SK-N-SH treated with all-trans-retinoic acid at 6 μM for 48 hours (cell line): ENCODE results near the gene MAMDC4.

ENCODE experiments used
- ATAC-seq: fragments of 200-7000 bp; cut with Tn5 transposase; 3 replicates; pipeline ENCODE4 v1.9.1; 2020; ENCODE audit warnings: mild to moderate bottlenecking, moderate library complexity
- ARNTL ChIP-seq: fragments of 450-650 bp; formaldehyde crosslinking; IDR thresholded peaks from 2 replicates; pipeline ENCODE4 v1.5.0; 2020; ENCODE audit warnings: low read depth, mild to moderate bottlenecking, moderate library complexity, borderline replicate concordance
- BACH2 ChIP-seq: fragments of 250-450 bp; sonication (Bioruptor Pico); IDR thresholded peaks from 2 replicates; pipeline ENCODE4 v1.9.0; 2021; ENCODE audit warnings: mild to moderate bottlenecking, borderline replicate concordance
- CSDC2 ChIP-seq: fragments of 250-450 bp; sonication (Bioruptor Pico); IDR thresholded peaks from 2 replicates; pipeline ENCODE4 v1.5.0; 2020; ENCODE audit warnings: mild to moderate bottlenecking, moderate library complexity
- CSRNP3 ChIP-seq: fragments of 250-450 bp; sonication (Bioruptor Pico); IDR thresholded peaks from 2 replicates; pipeline ENCODE4 v1.5.1; 2021; ENCODE audit warnings: mild to moderate bottlenecking, moderate library complexity
- ESRRG ChIP-seq: fragments of 250-450 bp; sonication (Bioruptor Pico); IDR thresholded peaks from 2 replicates; pipeline ENCODE4 v1.6.1; 2021; ENCODE audit warnings: mild to moderate bottlenecking
- GLIS3 ChIP-seq: fragments of 250-450 bp; sonication (Bioruptor Pico); IDR thresholded peaks from 2 replicates; pipeline ENCODE4 v1.5.0; 2020; ENCODE audit warnings: mild to moderate bottlenecking, moderate library complexity
- ISL1 ChIP-seq: fragments of 250-450 bp; sonication (Bioruptor Pico); IDR thresholded peaks from 2 replicates; pipeline ENCODE4 v2.1.2; 2022; ENCODE audit warnings: mild to moderate bottlenecking, moderate library complexity
- OSR1 ChIP-seq: fragments of 250-450 bp; sonication (Bioruptor Pico); IDR thresholded peaks from 2 replicates; pipeline ENCODE4 v1.8.0; 2022; ENCODE audit warnings: moderate library complexity, mild to moderate bottlenecking, inconsistent platforms
- PATZ1 ChIP-seq: fragments of 250-450 bp; sonication (Bioruptor Pico); IDR thresholded peaks from 2 replicates; pipeline ENCODE4 v1.8.0; 2020; ENCODE audit warnings: mild to moderate bottlenecking, moderate library complexity, borderline replicate concordance
- POU6F1 ChIP-seq: fragments of 250-450 bp; sonication (Bioruptor Pico); IDR thresholded peaks from 2 replicates; pipeline ENCODE4 v1.8.0; 2021; ENCODE audit warnings: low read depth, mild to moderate bottlenecking, moderate library complexity, borderline replicate concordance
- RARB ChIP-seq: fragments of 250-450 bp; sonication (Bioruptor Pico); IDR thresholded peaks from 2 replicates; pipeline ENCODE4 v1.8.0; 2021; ENCODE audit warnings: mild to moderate bottlenecking, moderate library complexity
- SNAI2 ChIP-seq: fragments of 250-450 bp; sonication (Bioruptor Pico); IDR thresholded peaks from 2 replicates; pipeline ENCODE4 v1.5.0; 2020; ENCODE audit warnings: mild to moderate bottlenecking, moderate library complexity
- TCF4 ChIP-seq: fragments of 250-450 bp; sonication (Bioruptor Pico); IDR thresholded peaks from 2 replicates; pipeline ENCODE4 v1.8.0; 2021; ENCODE audit warnings: mild to moderate bottlenecking, moderate library complexity, borderline replicate concordance
- ZC3H10 ChIP-seq: fragments of 250-450 bp; sonication (Bioruptor Pico); IDR thresholded peaks from 2 replicates; pipeline ENCODE4 v1.5.1; 2021; ENCODE audit warnings: mild to moderate bottlenecking, moderate library complexity
- ZFP30 ChIP-seq: fragments of 450-650 bp; formaldehyde crosslinking; IDR thresholded peaks from 2 replicates; pipeline ENCODE4 v1.5.0; 2022; ENCODE audit warnings: mild to moderate bottlenecking, moderate library complexity
- ZNF565 ChIP-seq: fragments of 450-650 bp; formaldehyde crosslinking; conservative IDR thresholded peaks from 2 replicates; pipeline ENCODE4 v1.5.0; 2020; ENCODE audit warnings: low read depth, mild to moderate bottlenecking, moderate library complexity
- ZNF70 ChIP-seq: fragments of 450-650 bp; formaldehyde crosslinking; IDR thresholded peaks from 2 replicates; pipeline ENCODE4 v1.5.0; 2020; ENCODE audit warnings: mild to moderate bottlenecking, moderate library complexity
- ZNF8 ChIP-seq: fragments of 450-650 bp; formaldehyde crosslinking; IDR thresholded peaks from 2 replicates; pipeline ENCODE4 v1.5.0; 2020; ENCODE audit warnings: mild to moderate bottlenecking, moderate library complexity
- TF ChIP-seq, protein P1 (sequence below): fragments of 250-450 bp; sonication (Bioruptor Pico); IDR thresholded peaks from 2 replicates; pipeline ENCODE4 v1.5.1; 2020; ENCODE audit warnings: low read depth, mild to moderate bottlenecking, moderate library complexity
- TF ChIP-seq, protein P2 (sequence below): fragments of 250-450 bp; sonication (Bioruptor Pico); IDR thresholded peaks from 2 replicates; pipeline ENCODE4 v1.5.0; 2020; ENCODE audit warnings: mild to moderate bottlenecking, moderate library complexity

Gene MAMDC4

DNA sequence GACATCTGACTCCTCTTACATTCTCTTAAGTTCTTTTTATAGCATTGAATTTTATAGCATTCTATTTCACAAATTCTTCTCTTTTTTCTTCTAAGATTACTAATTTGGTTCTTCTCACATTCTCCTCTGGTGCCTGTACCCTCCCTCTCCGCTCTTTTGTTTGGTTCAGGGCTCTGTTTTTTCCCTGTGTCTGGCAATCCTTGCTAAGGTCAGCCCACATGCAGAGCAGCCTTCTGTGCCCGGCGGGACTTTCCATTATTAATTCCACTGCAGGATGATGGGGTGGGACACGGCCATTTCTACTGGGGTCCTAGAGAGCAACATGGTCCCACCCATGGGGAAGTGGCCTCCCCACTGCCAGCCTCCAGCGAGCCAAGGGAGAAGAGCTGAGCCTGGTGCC is 24.3 kb downstream of the MAMDC4 start (continued):
- TF ChIP-seq CSRNP3 (CRISPR knock-in tag) = no peak
- no peak for TF ChIP-seq TCF4 (CRISPR knock-in tag)
- no peak for TF ChIP-seq ZFP30 (CRISPR knock-in tag)
- no peak for TF ChIP-seq GLIS3 (CRISPR knock-in tag)
- TF ChIP-seq SNAI2 (CRISPR knock-in tag) = no peak

DNA sequence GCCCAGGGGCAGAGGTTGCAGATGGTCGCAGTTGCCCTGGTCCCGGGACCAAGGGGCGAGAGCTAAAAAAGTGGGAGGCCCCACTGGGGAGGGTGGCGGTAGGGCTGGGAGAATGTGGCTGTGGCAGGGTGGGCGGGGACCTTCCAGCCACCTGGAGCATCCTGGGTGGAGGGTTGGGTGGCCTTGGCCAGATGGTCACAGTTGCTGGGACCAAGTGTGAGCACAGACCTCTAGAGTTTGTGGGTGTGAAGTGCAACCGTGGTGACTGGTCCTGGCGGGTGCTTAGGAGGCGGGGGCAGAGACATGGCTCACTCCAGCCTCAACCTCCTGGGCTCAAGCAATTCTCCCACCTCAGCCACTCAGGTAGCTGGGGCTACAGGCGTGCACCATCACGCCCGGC is 28.5 kb downstream of the MAMDC4 start:
- TF ChIP-seq ZNF8 (CRISPR knock-in tag) (no peak), ISL1 (CRISPR knock-in tag) (no peak), SNAI2 (CRISPR knock-in tag) (no peak), POU6F1 (CRISPR knock-in tag) (no peak), CSDC2 (CRISPR knock-in tag) (no peak), RARB (no peak), PATZ1 (CRISPR knock-in tag) (no peak), ZC3H10 (CRISPR knock-in tag) (no peak), ZFP30 (CRISPR knock-in tag) (no peak)
- TF ChIP-seq, protein P1, sequence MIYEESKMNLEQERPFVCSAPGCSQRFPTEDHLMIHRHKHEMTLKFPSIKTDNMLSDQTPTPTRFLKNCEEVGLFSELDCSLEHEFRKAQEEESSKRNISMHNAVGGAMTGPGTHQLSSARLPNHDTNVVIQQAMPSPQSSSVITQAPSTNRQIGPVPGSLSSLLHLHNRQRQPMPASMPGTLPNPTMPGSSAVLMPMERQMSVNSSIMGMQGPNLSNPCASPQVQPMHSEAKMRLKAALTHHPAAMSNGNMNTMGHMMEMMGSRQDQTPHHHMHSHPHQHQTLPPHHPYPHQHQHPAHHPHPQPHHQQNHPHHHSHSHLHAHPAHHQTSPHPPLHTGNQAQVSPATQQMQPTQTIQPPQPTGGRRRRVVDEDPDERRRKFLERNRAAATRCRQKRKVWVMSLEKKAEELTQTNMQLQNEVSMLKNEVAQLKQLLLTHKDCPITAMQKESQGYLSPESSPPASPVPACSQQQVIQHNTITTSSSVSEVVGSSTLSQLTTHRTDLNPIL (CRISPR knock-in tag) = no peak
- no peak for ATAC-seq

DNA sequence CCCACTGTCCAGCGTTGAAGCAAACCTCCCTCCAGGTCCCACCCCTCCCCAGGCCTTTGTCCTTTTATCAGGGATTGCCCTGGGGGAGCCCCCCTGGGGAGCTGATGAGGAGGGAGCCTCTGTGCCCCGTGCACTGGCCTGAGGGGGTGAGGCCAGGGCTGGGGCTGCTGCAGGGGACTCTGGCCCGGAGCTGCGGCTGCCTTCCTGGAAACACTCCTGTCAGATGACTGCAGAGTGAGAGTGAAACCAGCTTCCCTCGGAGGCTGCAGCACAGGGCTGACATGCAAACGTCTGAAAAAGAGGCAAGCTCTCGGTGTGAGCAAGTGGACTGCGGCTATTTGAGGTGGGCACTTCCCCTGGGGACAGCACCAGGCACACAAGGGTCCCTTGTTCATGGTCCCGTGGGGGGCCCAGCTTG is 29.6 kb downstream of the MAMDC4 start:
- no peak for TF ChIP-seq ZNF70
- no peak for TF ChIP-seq ZFP30 (CRISPR knock-in tag)
- TF ChIP-seq, protein P2, sequence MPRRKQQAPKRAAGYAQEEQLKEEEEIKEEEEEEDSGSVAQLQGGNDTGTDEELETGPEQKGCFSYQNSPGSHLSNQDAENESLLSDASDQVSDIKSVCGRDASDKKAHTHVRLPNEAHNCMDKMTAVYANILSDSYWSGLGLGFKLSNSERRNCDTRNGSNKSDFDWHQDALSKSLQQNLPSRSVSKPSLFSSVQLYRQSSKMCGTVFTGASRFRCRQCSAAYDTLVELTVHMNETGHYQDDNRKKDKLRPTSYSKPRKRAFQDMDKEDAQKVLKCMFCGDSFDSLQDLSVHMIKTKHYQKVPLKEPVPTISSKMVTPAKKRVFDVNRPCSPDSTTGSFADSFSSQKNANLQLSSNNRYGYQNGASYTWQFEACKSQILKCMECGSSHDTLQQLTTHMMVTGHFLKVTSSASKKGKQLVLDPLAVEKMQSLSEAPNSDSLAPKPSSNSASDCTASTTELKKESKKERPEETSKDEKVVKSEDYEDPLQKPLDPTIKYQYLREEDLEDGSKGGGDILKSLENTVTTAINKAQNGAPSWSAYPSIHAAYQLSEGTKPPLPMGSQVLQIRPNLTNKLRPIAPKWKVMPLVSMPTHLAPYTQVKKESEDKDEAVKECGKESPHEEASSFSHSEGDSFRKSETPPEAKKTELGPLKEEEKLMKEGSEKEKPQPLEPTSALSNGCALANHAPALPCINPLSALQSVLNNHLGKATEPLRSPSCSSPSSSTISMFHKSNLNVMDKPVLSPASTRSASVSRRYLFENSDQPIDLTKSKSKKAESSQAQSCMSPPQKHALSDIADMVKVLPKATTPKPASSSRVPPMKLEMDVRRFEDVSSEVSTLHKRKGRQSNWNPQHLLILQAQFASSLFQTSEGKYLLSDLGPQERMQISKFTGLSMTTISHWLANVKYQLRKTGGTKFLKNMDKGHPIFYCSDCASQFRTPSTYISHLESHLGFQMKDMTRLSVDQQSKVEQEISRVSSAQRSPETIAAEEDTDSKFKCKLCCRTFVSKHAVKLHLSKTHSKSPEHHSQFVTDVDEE (CRISPR knock-in tag) = no peak
- TF ChIP-seq ESRRG (CRISPR knock-in tag) = no peak
- peak; percentile 11; the same call in 1 of the 3 replicates for ATAC-seq

GRCh38 chr9:136882109-136882946 is 30.2 kb downstream of the MAMDC4 start:
- peak; percentile 11; the same call in 2 of the 3 replicates for ATAC-seq
- TF ChIP-seq ZNF565 (CRISPR knock-in tag) (no peak), ISL1 (CRISPR knock-in tag) (no peak), BACH2 (no peak), ZC3H10 (CRISPR knock-in tag) (no peak), ZFP30 (CRISPR knock-in tag) (no peak), SNAI2 (CRISPR knock-in tag) (no peak), OSR1 (no peak), ZNF70 (no peak), CSDC2 (CRISPR knock-in tag) (no peak), ZNF8 (CRISPR knock-in tag) (no peak), ARNTL (CRISPR knock-in tag) (no peak)
- TF ChIP-seq, protein P2 (CRISPR knock-in tag) = no peak
- TF ChIP-seq, protein P1 (CRISPR knock-in tag) = no peak
